HG03060 (cell line): ENCODE data around the gene FGF19.

Source experiments
- ATAC-seq: cut with Tn5 transposase; IDR thresholded peaks from one replicate; pipeline ENCODE4 v1.9.1; 2021; ENCODE audit warnings: low read depth, moderate number of reproducible peaks; ENCODE audit not compliant: unreplicated experiment

Gene FGF19

GRCh38 chr11:69718912-69719311, 15.1 kb upstream of the FGF19 start:
- no peak for ATAC-seq

GRCh38 chr11:69718147-69718546, 14.3 kb upstream of the FGF19 start:
- ATAC-seq, result no peak

DNA sequence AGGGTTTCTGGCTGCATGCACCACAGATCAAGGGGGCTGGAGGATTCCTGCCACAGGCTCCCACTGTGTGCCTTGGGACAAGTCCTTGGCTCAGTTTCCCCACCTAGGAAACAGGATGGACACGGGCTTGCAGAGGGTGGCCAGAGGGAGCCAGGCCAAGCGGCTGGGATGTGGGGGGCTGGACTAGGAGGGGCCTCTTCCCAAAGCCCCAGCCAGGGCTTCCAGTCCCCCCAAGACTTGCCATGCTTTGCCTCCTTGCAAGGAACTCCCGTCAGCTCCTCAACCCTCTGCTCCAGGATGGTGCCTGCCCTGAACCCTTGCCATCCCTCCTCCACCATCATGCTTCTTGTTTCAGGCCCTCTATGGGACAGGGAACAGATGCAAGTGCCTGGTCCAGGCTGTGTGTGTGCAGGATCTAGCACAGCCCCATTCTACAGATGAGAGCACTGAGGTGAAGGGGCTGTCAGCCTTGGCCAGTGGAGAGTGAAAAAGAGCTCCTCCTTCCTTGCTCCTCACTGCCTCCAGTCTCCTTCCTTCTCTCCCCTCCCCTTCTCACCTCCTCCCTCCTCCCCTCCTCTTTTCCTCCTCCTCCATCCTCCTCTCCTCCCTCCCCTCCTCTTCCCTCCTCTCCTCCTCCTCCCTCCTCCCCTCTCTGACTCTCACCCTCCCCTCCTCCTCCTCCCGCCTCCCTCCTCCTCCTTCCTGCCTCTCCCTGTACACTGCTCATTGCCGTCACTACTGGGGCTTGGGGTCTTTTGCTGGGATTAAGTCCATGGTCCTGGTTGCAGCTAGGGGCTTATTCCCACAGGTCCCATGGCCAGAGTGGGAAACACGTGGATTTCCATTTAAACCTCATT, 13.3 kb upstream of the FGF19 start:
- no peak for ATAC-seq

- ATAC-seq, result no peak
Measured at GRCh38 chr11:69716099-69716498, 12.3 kb upstream of the FGF19 start.

GRCh38 chr11:69715446-69715845, 11.6 kb upstream of the FGF19 start:
- no peak for ATAC-seq

GRCh38 chr11:69711822-69712801, 8.3 kb upstream of the FGF19 start:
- no peak for ATAC-seq

DNA sequence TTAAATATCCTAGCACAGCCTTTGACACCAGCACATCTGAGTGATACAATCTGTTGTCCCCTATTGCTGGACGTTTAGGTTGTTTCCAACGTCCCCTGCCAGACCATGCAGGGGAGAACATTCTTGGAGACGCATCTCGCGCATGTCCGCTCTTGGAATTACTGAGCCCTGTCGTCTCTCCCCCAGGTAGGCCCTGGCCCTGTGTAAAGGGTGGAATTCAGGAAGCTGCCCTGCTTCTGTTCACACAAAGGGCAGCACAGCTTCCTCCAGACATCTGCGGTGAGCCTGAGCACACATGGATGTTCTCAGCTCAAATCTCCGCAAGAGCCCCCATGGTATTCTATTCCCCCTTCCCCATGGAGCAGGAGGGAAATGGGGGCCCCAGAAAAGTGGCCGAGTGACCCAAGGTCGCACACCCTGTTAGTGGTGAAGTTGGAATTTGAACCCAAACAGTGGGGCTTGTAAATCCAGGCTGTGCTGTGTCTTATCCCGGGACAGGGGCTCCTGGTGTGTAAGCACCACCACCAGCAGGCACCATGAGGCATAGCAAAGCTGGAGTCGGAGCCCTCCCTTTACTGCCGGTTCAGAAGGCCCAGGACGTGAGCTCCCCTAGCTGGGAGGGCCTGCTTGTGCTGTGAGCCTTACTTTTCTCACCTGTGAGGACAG, 5.0 kb upstream of the FGF19 start:
- no peak for ATAC-seq

GRCh38 chr11:69707176-69707575, 3.4 kb upstream of the FGF19 start:
- ATAC-seq, result no peak

GRCh38 chr11:69705901-69706787, 2.3 kb upstream of the FGF19 start:
- no peak for ATAC-seq

DNA sequence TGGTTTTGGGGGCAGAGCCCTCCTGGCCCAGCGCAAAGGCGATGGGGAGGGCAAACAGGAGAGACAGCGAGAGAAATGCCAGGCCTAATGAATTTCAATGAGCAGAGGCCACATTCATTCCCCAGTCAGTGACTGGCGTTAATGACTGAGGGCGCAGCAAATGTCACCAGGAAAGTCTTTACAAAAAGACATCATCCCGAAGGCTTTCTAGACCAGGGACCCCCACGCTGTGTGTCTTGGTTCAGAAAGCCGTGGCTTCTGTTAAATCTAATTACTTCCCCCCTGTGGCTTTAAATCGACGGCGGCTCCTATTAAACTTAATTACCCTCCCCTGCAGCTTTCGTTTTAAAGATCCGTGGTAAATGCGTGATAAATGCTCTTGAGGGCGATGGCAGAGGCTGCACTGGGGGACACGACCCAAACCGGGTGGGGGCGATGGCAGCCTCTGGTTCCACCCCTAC, 1.6 kb upstream of the FGF19 start:
- ATAC-seq, result no peak

GRCh38 chr11:69704508-69705253, 859 bp upstream of the FGF19 start:
- ATAC-seq, result no peak

DNA sequence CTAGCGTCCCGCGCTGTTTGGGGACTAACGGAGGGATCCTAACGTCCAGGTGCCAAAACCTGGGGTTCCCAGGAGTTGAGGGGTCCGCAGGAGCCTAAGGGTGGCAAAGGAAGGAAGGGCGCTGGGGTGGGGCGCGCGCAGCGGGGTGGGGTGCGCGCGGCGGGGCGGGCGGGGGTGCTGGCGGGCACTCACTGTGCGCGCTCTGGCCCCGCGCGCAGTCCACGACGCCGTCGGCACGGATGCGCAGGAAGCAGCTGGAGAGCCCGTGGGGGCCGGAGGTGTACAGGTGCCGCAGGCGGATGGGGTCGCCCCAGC, 412 bp downstream of the FGF19 start:
- no peak for ATAC-seq

DNA sequence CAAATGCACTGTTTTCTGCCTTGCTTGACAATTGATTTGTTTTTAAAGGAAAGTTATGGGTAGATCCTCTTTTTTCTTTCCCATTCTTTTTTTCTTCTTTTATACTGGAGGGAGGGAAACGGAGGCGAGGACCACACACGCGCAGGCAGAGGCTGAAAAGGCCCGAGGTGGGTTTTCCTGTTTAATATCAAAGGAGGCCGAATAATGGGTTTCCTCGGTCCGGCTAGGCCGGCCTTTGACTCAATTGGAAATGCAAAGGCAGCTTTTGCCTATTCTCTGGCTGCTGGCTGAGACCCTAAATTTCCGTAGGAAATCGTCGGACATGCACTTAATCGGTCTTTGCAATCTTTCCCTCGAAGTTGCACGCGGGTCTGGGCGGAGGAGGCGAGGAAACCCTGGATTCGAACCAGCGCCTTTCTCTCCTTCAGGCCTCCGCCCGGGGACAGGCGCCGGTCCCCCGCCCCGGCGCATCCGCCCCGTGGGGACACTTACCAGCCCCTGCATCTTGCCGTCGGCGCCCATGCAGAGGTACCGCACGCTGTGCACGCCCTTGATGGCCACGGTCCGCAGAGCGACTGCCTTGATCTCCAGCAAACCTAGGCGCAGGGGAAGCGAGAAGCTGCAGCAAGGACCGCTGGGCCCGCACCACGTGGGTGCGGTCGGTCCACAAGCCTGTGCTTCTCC, 911 bp downstream of the FGF19 start:
- ATAC-seq, result no peak

- no peak for ATAC-seq
Measured at GRCh38 chr11:69702239-69702691, 1.6 kb downstream of the FGF19 start.

GRCh38 chr11:69700278-69701140, 3.3 kb downstream of the FGF19 start:
- no peak for ATAC-seq

GRCh38 chr11:69699213-69699612, 4.6 kb downstream of the FGF19 start:
- no peak for ATAC-seq

DNA sequence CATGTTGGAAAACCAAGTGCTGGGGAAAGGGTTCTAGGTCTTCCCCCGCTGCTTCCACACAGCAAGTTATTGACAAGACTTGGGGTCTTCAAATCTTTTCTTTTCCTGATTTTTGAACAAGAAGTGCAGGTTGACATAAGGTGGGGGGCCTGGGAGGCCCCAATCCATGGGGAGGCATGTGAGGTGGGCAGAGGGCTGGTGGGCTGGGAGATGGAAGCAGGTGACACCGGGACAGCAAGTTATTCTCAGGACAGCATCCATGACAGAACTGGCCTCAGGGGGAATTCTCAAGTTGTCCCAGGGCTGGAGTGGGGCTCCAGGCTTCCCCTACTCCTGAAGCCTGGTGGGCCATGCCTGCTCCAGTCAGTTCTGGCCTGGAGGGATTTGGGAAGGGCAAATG, 5.5 kb downstream of the FGF19 start:
- ATAC-seq, result no peak

DNA sequence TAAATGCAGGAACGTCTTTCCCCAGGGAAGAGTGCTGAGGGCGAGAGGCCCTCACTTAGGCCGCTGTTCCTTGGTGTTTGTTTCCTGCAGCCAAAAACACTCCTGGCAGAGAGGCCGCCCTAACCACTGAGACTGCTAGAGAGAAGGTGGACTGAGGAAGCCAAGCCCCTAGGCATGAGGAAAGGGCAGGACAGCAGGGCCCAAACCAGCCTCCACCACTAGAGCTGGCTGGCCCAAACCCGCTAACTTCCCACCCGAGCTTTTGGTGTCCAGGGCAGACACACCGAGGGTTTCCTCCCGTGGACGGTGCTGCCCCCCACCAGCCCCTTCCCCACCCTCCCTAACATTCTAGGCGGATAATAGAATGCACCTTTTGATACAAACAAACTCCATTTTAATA, 6.0 kb downstream of the FGF19 start:
- no peak for ATAC-seq
